CD8-positive, alpha-beta memory T cell (primary cell): ENCODE results near the gene VEGFB. TPM values are rescaled to one million over a fixed set of nuclear protein-coding genes. Genes with fewer than 3 reads are reported as not detected.

Experiments used
- CTCF ChIA-PET: fragments of 350-600 bp; sonication (Branson Sonifier 250); formaldehyde crosslinking; loops from one replicate; lab custom pipeline; 2021; ENCODE audit warnings: antibody characterized with exemption; lab: Charles Lee
- POLR2A ChIA-PET: fragments of 350-600 bp; sonication (Branson Sonifier 250); formaldehyde crosslinking; loops from one replicate; lab custom pipeline; 2021; ENCODE audit warnings: antibody characterized with exemption; lab: Charles Lee
- DNase-seq, 5 donors: peaks; one replicate each; pipeline versions ENCODE4 v3.0.0 to v3.0.0-alpha.2; 2020 to 2022; ENCODE audit warnings: mixed read lengths in 1 of 5
- H3K27ac ChIP-seq: one replicate; pipeline ENCODE4 v1.7.0; 2013; ENCODE audit warnings: low read depth, mild to moderate bottlenecking, low read length, moderate library complexity
- H3K27me3 ChIP-seq: 2 replicates; pipeline ENCODE4 v1.7.0; 2013; ENCODE audit warnings: low read length, mild to moderate bottlenecking; ENCODE audit not compliant: insufficient read depth, poor library complexity, severe bottlenecking
- H3K36me3 ChIP-seq: 2 replicates; pipeline ENCODE4 v1.7.0; 2013; ENCODE audit warnings: mild to moderate bottlenecking, low read length, moderate library complexity; ENCODE audit not compliant: insufficient read depth
- H3K4me1 ChIP-seq: 2 replicates; pipeline ENCODE4 v1.7.0; 2013; ENCODE audit warnings: mild to moderate bottlenecking, low read length, moderate library complexity; ENCODE audit not compliant: insufficient read depth
- H3K4me3 ChIP-seq: 2 replicates; pipeline ENCODE4 v1.7.0; 2013; ENCODE audit warnings: mild to moderate bottlenecking, low read length
- H3K9me3 ChIP-seq: 2 replicates; pipeline ENCODE4 v1.7.0; 2013; ENCODE audit warnings: mild to moderate bottlenecking, low read length
- H3K27ac Mint-ChIP-seq, 8 donors: one replicate each; pipeline ENCODE4 v1.8.0; 2020 to 2021; ENCODE audit warnings: mixed read lengths in 8 of 8, mild to moderate bottlenecking in 6 of 8, inconsistent platforms in 3 of 8, moderate library complexity in 3 of 8
- H3K27me3 Mint-ChIP-seq, 2 donors: one replicate each; pipeline ENCODE4 v1.8.0; 2020 to 2021; ENCODE audit warnings: mixed read lengths in 2 of 2, mild to moderate bottlenecking in 1 of 2, moderate library complexity in 1 of 2
- H3K36me3 Mint-ChIP-seq, 3 donors: one replicate each; pipeline ENCODE4 v1.8.0; 2020 to 2021; ENCODE audit warnings: mixed read lengths in 3 of 3, inconsistent platforms in 1 of 3, mild to moderate bottlenecking in 1 of 3
- H3K4me1 Mint-ChIP-seq, 3 donors: one replicate each; pipeline ENCODE4 v1.8.0; 2020 to 2021; ENCODE audit warnings: mixed read lengths in 3 of 3, inconsistent platforms in 1 of 3, mild to moderate bottlenecking in 1 of 3
- H3K4me3 Mint-ChIP-seq, 7 donors: one replicate each; pipeline ENCODE4 v1.8.0; 2020 to 2021; ENCODE audit warnings: mixed read lengths in 7 of 7, mild to moderate bottlenecking in 6 of 7, moderate library complexity in 4 of 7, inconsistent platforms in 2 of 7
- H3K9me3 Mint-ChIP-seq, 5 donors: one replicate each; pipeline ENCODE4 v1.8.0; 2020 to 2022; ENCODE audit warnings: mixed read lengths in 5 of 5, mild to moderate bottlenecking in 3 of 5, moderate library complexity in 2 of 5, inconsistent platforms in 1 of 5
- polyA plus RNA-seq: library from polyadenylated mRNA; unstranded; fragments of 300-500 nt; fragmentation: Illumina TruSeq; gene quantifications from one replicate; pipeline ENCODE4 v1.2.3, GENCODE V29; 2021
- total RNA-seq, 2 experiments: library from RNA; stranded (reverse); gene quantifications; one replicate each; pipeline ENCODE4 v1.2.3, GENCODE V29; 2021

Gene VEGFB
- total and polyA plus RNA-seq, 3 experiments from 2014 or later = 19.0 to 77.0 (median 71.9) TPM

DNA sequence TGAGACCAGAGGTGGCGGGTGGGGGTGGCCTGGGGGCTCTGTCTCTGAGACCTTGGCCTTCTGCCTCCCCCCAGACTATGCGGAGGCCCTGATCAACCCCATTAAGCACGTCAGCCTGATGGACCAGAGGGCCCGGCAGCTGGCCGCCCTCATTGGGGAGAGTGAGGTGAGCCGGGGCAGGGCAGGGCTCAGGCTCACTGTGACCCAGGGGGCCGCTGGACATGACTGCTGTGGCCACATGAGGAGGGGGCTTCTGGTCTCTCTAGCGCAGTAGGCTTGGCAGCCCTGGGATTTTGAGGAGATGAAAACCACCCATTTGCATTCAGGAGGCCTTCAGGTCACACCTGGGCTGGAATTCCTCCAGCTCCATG is 29.5 kb downstream of the VEGFB start:
- no peak for DNase-seq
- peaks cover 0 to 23% (median 5%) of the 10 kb centered on the region in 3 donors for H3K36me3 Mint-ChIP-seq
- no peaks in the 10 kb centered on the region for H3K27me3 ChIP-seq
- no peak overlapping the region for H3K4me3 Mint-ChIP-seq
- H3K4me1 ChIP-seq = peaks cover 10% of the 10 kb centered on the region
- CTCF ChIA-PET = interaction anchor here (0.8 to 1.8 kb wide), 6 partner anchors 10 to 59 kb away, joined by 3 to 7 read pairs (median 4); partner anchors contain the start of genes FERMT3, FKBP2 and PLCB3
- H3K9me3 Mint-ChIP-seq = no peaks in the 10 kb centered on the region
- no peaks in the 10 kb centered on the region for H3K9me3 ChIP-seq
- H3K4me1 Mint-ChIP-seq = peaks cover 12 to 20% (median 15%) of the 10 kb centered on the region in 3 donors
- POLR2A ChIA-PET = interaction anchor here (0.5 to 0.6 kb wide), 2 partner anchors 858 to 1489 kb away, joined by 3 to 5 read pairs; partner anchors contain the start of genes FAU and MRPL49
- no peak overlapping the region for H3K27ac Mint-ChIP-seq
- no peaks in the 10 kb centered on the region for H3K27me3 Mint-ChIP-seq
- H3K36me3 ChIP-seq = no peaks in the 10 kb centered on the region
- H3K27ac ChIP-seq = no peak overlapping the region
- no peak overlapping the region for H3K4me3 ChIP-seq

- ChIA-PET POLR2A (interaction anchor here (0.5 kb wide), 1 partner anchor 1489 kb away, joined by 5 read pairs; no protein-coding TSS in a partner anchor), CTCF (interaction anchor here (0.8 to 1.8 kb wide), 5 partner anchors 11 to 60 kb away, joined by 3 to 7 read pairs (median 4); partner anchors contain the start of gene PLCB3)
- Mint-ChIP-seq H3K4me1 (peaks cover 14 to 21% (median 17%) of the 10 kb centered on the region in 3 donors), H3K27me3 (no peaks in the 10 kb centered on the region), H3K36me3 (peaks cover 0 to 22% (median 4%) of the 10 kb centered on the region in 3 donors), H3K27ac (peak overlapping the region in 1 of 8 donors; percentile 12), H3K9me3 (no peaks in the 10 kb centered on the region), H3K4me3 (no peak overlapping the region)
- Histone ChIP-seq H3K4me3 (no peak overlapping the region), H3K4me1 (peaks cover 12% of the 10 kb centered on the region), H3K9me3 (no peaks in the 10 kb centered on the region), H3K36me3 (no peaks in the 10 kb centered on the region), H3K27me3 (no peaks in the 10 kb centered on the region), H3K27ac (no peak overlapping the region)
- DNase-seq = no peak
These were observed 30.0 kb downstream of the VEGFB start for GRCh38 chr11:64264371-64264852.

- H3K27ac ChIP-seq = no peak overlapping the region
- no peaks in the 10 kb centered on the region for H3K9me3 Mint-ChIP-seq
- peaks cover 15 to 22% (median 16%) of the 10 kb centered on the region in 3 donors for H3K4me1 Mint-ChIP-seq
- peaks cover 12% of the 10 kb centered on the region for H3K4me1 ChIP-seq
- no peaks in the 10 kb centered on the region for H3K27me3 ChIP-seq
- peak overlapping the region in 2 of 7 donors; percentile 49 to 73 for H3K4me3 Mint-ChIP-seq
- H3K27me3 Mint-ChIP-seq = peaks cover 0 to 2% of the 10 kb centered on the region in 2 donors
- peaks cover 0 to 24% (median 2%) of the 10 kb centered on the region in 3 donors for H3K36me3 Mint-ChIP-seq
- H3K9me3 ChIP-seq = no peaks in the 10 kb centered on the region
- POLR2A ChIA-PET = no interaction called here
- CTCF ChIA-PET = interaction anchor here (0.9 to 1.3 kb wide), 3 partner anchors 35 to 61 kb away, joined by 3 to 4 read pairs (median 4); partner anchors contain the start of gene CATSPERZ
- H3K4me3 ChIP-seq = no peak overlapping the region
- H3K36me3 ChIP-seq = no peaks in the 10 kb centered on the region
- peak overlapping the region in 4 of 8 donors; percentile 6 to 88 (median 58) for H3K27ac Mint-ChIP-seq
- no peak for DNase-seq
These were observed 31.1 kb downstream of the VEGFB start for GRCh38 chr11:64265176-64266160.

GRCh38 chr11:64266339-64266738 is 32.0 kb downstream of the VEGFB start:
- ChIA-PET POLR2A (no interaction called here), CTCF (no interaction called here)
- H3K27me3 ChIP-seq = no peaks in the 10 kb centered on the region
- H3K4me3 Mint-ChIP-seq = peak overlapping the region in 2 of 7 donors; percentile 32 to 49
- H3K36me3 Mint-ChIP-seq = peaks cover 0 to 25% (median 2%) of the 10 kb centered on the region in 3 donors
- H3K27me3 Mint-ChIP-seq = peaks cover 0 to 3% of the 10 kb centered on the region in 2 donors
- H3K9me3 Mint-ChIP-seq = no peaks in the 10 kb centered on the region
- no peaks in the 10 kb centered on the region for H3K9me3 ChIP-seq
- H3K27ac ChIP-seq = no peak overlapping the region
- H3K4me3 ChIP-seq = no peak overlapping the region
- DNase-seq = no peak
- peaks cover 15 to 23% (median 16%) of the 10 kb centered on the region in 3 donors for H3K4me1 Mint-ChIP-seq
- H3K36me3 ChIP-seq = no peaks in the 10 kb centered on the region
- peaks cover 12% of the 10 kb centered on the region for H3K4me1 ChIP-seq
- H3K27ac Mint-ChIP-seq = peak overlapping the region in 2 of 8 donors; percentile 17 to 26

- ChIA-PET POLR2A (interaction anchor here (0.6 to 5.0 kb wide), 3 partner anchors 13 to 44 kb away, joined by 3 to 44 read pairs (median 6); partner anchors contain the start of gene PPP1R14B), CTCF (interaction anchor here (1.0 to 7.1 kb wide), 4 partner anchors 21 to 61 kb away, joined by 3 to 124 read pairs (median 69); partner anchors contain the start of genes ESRRA, FERMT3, FKBP2 and PLCB3)
- H3K4me1 Mint-ChIP-seq = peaks cover 19 to 28% (median 20%) of the 10 kb centered on the region in 3 donors
- no peaks in the 10 kb centered on the region for H3K36me3 ChIP-seq
- peaks cover 0 to 3% of the 10 kb centered on the region in 2 donors for H3K27me3 Mint-ChIP-seq
- H3K27me3 ChIP-seq = no peaks in the 10 kb centered on the region
- H3K9me3 Mint-ChIP-seq = no peaks in the 10 kb centered on the region
- peaks cover 21% of the 10 kb centered on the region for H3K4me1 ChIP-seq
- H3K9me3 ChIP-seq = no peaks in the 10 kb centered on the region
- DNase-seq = no peak
- H3K4me3 Mint-ChIP-seq = peak overlapping the region in 4 of 7 donors; percentile 52 to 99 (median 94)
- peak overlapping the region in 6 of 8 donors; percentile 66 to 99 (median 93) for H3K27ac Mint-ChIP-seq
- H3K36me3 Mint-ChIP-seq = peaks cover 0 to 21% (median 0%) of the 10 kb centered on the region in 3 donors
- no peak overlapping the region for H3K27ac ChIP-seq
- H3K4me3 ChIP-seq = no peak overlapping the region
These were observed 33.0 kb downstream of the VEGFB start for GRCh38 chr11:64267207-64267945.

- no peaks in the 10 kb centered on the region for H3K9me3 Mint-ChIP-seq
- POLR2A ChIA-PET = interaction anchor here (0.6 to 5.0 kb wide), 13 partner anchors 14 to 1655 kb away, joined by 3 to 68 read pairs (median 6); partner anchors contain the start of genes BAD, EML3, ESRRA and FERMT3
These were observed 33.9 kb downstream of the VEGFB start for GRCh38 chr11:64268025-64268892.

More at GRCh38 chr11:64268025-64268892, 33.9 kb downstream of the VEGFB start:
- Mint-ChIP-seq H3K4me1 (peaks cover 19 to 28% (median 20%) of the 10 kb centered on the region in 3 donors), H3K36me3 (peaks cover 0 to 17% (median 0%) of the 10 kb centered on the region in 3 donors), H3K4me3 (peak overlapping the region; percentile 93 to 99 (median 98)), H3K27me3 (peaks cover 0 to 3% of the 10 kb centered on the region in 2 donors), H3K27ac (peak overlapping the region; percentile 96 to 99 (median 97))
- CTCF ChIA-PET = interaction anchor here (1.0 to 7.1 kb wide), 6 partner anchors 10 to 63 kb away, joined by 3 to 124 read pairs (median 28); partner anchors contain the start of genes ESRRA, FERMT3, FKBP2 and PLCB3
- Histone ChIP-seq H3K4me1 (peaks cover 22% of the 10 kb centered on the region), H3K27me3 (no peaks in the 10 kb centered on the region), H3K27ac (peak overlapping the region; percentile 86), H3K4me3 (peak overlapping the region; percentile 96), H3K36me3 (no peaks in the 10 kb centered on the region), H3K9me3 (no peaks in the 10 kb centered on the region)
- DNase-seq = no peak
